ENCODE data around the gene NNMT. TPM values are rescaled to one million over a fixed set of nuclear protein-coding genes. Genes with fewer than 3 reads are reported as not detected.

NNMT gene
- polyA plus RNA-seq, 4 donors = 0.81 to 169 (median 22.7) TPM

GRCh38 chr11:114254571-114255146, 41.5 kb upstream of the NNMT start:
- H3K36me3 ChIP-seq (ENCODE audit: control insufficient read depth in 3 of 3, insufficient read depth in 2 of 3, low read depth in 1 of 3, low read length in 3 of 3) = peaks cover 0 to 9% (median 3%) of the 10 kb centered on the region in 3 donors
- no peaks in the 10 kb centered on the region for H3K9me3 ChIP-seq (ENCODE audit: control insufficient read depth in 2 of 2, insufficient read depth in 1 of 2, low read depth in 1 of 2, low read length in 1 of 2)
- DNase-seq (no peak), FAIRE-seq (no peak)
- H3K4me1 ChIP-seq (ENCODE audit: control insufficient read depth in 3 of 3, insufficient read depth in 2 of 3, low read depth in 1 of 3, low read length in 2 of 3) = peaks cover 0 to 10% (median 0%) of the 10 kb centered on the region in 3 donors
- 93 to 95% (median 95%) methylated on average over 13 to 14 of the region's 14 CpGs for WGBS, 3 donors
- no peak overlapping the region for H3K4me3 ChIP-seq (ENCODE audit: low read depth in 1 of 3, low read length in 3 of 3)
- no peaks in the 10 kb centered on the region for H3K27me3 ChIP-seq (ENCODE audit: control insufficient read depth in 3 of 3, insufficient read depth in 3 of 3, low read length in 3 of 3)
- no peak overlapping the region for H3K27ac ChIP-seq (ENCODE audit: low read depth in 1 of 3, low read length in 2 of 3)

- H3K4me1 ChIP-seq (ENCODE audit: control insufficient read depth in 3 of 3, insufficient read depth in 2 of 3, low read depth in 1 of 3, low read length in 2 of 3) = peaks cover 0 to 10% (median 0%) of the 10 kb centered on the region in 3 donors
Observed at GRCh38 chr11:114255289-114255688, 40.9 kb upstream of the NNMT start.

GRCh38 chr11:114256176-114256966, 39.8 kb upstream of the NNMT start:
- WGBS, 3 donors = 86 to 88% (median 87%) methylated on average over 20 of the region's 20 CpGs
- peak overlapping the region in 1 of 3 donors; percentile 47 for H3K27ac ChIP-seq (ENCODE audit: low read depth in 1 of 3, low read length in 2 of 3)

More at GRCh38 chr11:114255289-114255688, 40.9 kb upstream of the NNMT start:
- DNase-seq = no peak
- peaks cover 0 to 6% (median 3%) of the 10 kb centered on the region in 3 donors for H3K36me3 ChIP-seq (ENCODE audit: control insufficient read depth in 3 of 3, insufficient read depth in 2 of 3, low read depth in 1 of 3, low read length in 3 of 3)
- no peaks in the 10 kb centered on the region for H3K27me3 ChIP-seq (ENCODE audit: control insufficient read depth in 3 of 3, insufficient read depth in 3 of 3, low read length in 3 of 3)
- H3K9me3 ChIP-seq (ENCODE audit: control insufficient read depth in 2 of 2, insufficient read depth in 1 of 2, low read depth in 1 of 2, low read length in 1 of 2) = no peaks in the 10 kb centered on the region
- WGBS, 3 donors = 91 to 93% (median 92%) methylated on average over 11 of the region's 11 CpGs
- H3K27ac ChIP-seq (ENCODE audit: low read depth in 1 of 3, low read length in 2 of 3) = no peak overlapping the region
- H3K4me3 ChIP-seq (ENCODE audit: low read depth in 1 of 3, low read length in 3 of 3) = no peak overlapping the region
- no peak for FAIRE-seq

GRCh38 chr11:114256967-114257286, 39.3 kb upstream of the NNMT start:
- 89 to 94% (median 93%) methylated on average over 10 of the region's 10 CpGs for whole genome bisulfite sequencing, 3 donors
- Histone ChIP-seq H3K36me3 (ENCODE audit: control insufficient read depth in 3 of 3, insufficient read depth in 2 of 3, low read depth in 1 of 3, low read length in 3 of 3) (peaks cover 0 to 4% (median 3%) of the 10 kb centered on the region in 3 donors), H3K4me1 (ENCODE audit: control insufficient read depth in 3 of 3, insufficient read depth in 2 of 3, low read depth in 1 of 3, low read length in 2 of 3) (peaks cover 0 to 10% (median 0%) of the 10 kb centered on the region in 3 donors), H3K27me3 (ENCODE audit: control insufficient read depth in 3 of 3, insufficient read depth in 3 of 3, low read length in 3 of 3) (no peaks in the 10 kb centered on the region), H3K4me3 (ENCODE audit: low read depth in 1 of 3, low read length in 3 of 3) (no peak overlapping the region), H3K9me3 (ENCODE audit: control insufficient read depth in 2 of 2, insufficient read depth in 1 of 2, low read depth in 1 of 2, low read length in 1 of 2) (no peaks in the 10 kb centered on the region), H3K27ac (ENCODE audit: low read depth in 1 of 3, low read length in 2 of 3) (peak overlapping the region in 1 of 3 donors; percentile 47)
- FAIRE-seq = no peak
- DNase-seq = no peak

More at GRCh38 chr11:114256176-114256966, 39.8 kb upstream of the NNMT start:
- Histone ChIP-seq H3K27me3 (ENCODE audit: control insufficient read depth in 3 of 3, insufficient read depth in 3 of 3, low read length in 3 of 3) (no peaks in the 10 kb centered on the region), H3K4me1 (ENCODE audit: control insufficient read depth in 3 of 3, insufficient read depth in 2 of 3, low read depth in 1 of 3, low read length in 2 of 3) (peaks cover 0 to 10% (median 0%) of the 10 kb centered on the region in 3 donors), H3K36me3 (ENCODE audit: control insufficient read depth in 3 of 3, insufficient read depth in 2 of 3, low read depth in 1 of 3, low read length in 3 of 3) (peaks cover 0 to 4% (median 3%) of the 10 kb centered on the region in 3 donors), H3K4me3 (ENCODE audit: low read depth in 1 of 3, low read length in 3 of 3) (no peak overlapping the region), H3K9me3 (ENCODE audit: control insufficient read depth in 2 of 2, insufficient read depth in 1 of 2, low read depth in 1 of 2, low read length in 1 of 2) (no peaks in the 10 kb centered on the region)
- DNase-seq (no peak), FAIRE-seq (no peak)

GRCh38 chr11:114257621-114258558, 38.3 kb upstream of the NNMT start:
- WGBS, 3 donors = 46 to 53% (median 50%) methylated on average over 28 to 29 of the region's 29 CpGs

GRCh38 chr11:114258696-114259095, 37.5 kb upstream of the NNMT start:
- H3K36me3 ChIP-seq (ENCODE audit: control insufficient read depth in 3 of 3, insufficient read depth in 2 of 3, low read depth in 1 of 3, low read length in 3 of 3) = peaks cover 0 to 3% (median 0%) of the 10 kb centered on the region in 3 donors
- H3K27me3 ChIP-seq (ENCODE audit: control insufficient read depth in 3 of 3, insufficient read depth in 3 of 3, low read length in 3 of 3) = no peaks in the 10 kb centered on the region
- H3K4me1 ChIP-seq (ENCODE audit: control insufficient read depth in 3 of 3, insufficient read depth in 2 of 3, low read depth in 1 of 3, low read length in 2 of 3) = peaks cover 0 to 22% (median 0%) of the 10 kb centered on the region in 3 donors
- no peaks in the 10 kb centered on the region for H3K9me3 ChIP-seq (ENCODE audit: control insufficient read depth in 2 of 2, insufficient read depth in 1 of 2, low read depth in 1 of 2, low read length in 1 of 2)
- DNase-seq (no peak), FAIRE-seq (no peak)
- H3K4me3 ChIP-seq (ENCODE audit: low read depth in 1 of 3, low read length in 3 of 3) = no peak overlapping the region
- WGBS, 3 donors = 71 to 91% (median 82%) methylated on average over 7 of the region's 7 CpGs
- H3K27ac ChIP-seq (ENCODE audit: low read depth in 1 of 3, low read length in 2 of 3) = peak overlapping the region in 1 of 3 donors; percentile 57

More at GRCh38 chr11:114257621-114258558, 38.3 kb upstream of the NNMT start:
- Histone ChIP-seq H3K4me3 (ENCODE audit: low read depth in 1 of 3, low read length in 3 of 3) (no peak overlapping the region), H3K27me3 (ENCODE audit: control insufficient read depth in 3 of 3, insufficient read depth in 3 of 3, low read length in 3 of 3) (no peaks in the 10 kb centered on the region), H3K27ac (ENCODE audit: low read depth in 1 of 3, low read length in 2 of 3) (peak overlapping the region in 1 of 3 donors; percentile 57), H3K36me3 (ENCODE audit: control insufficient read depth in 3 of 3, insufficient read depth in 2 of 3, low read depth in 1 of 3, low read length in 3 of 3) (peaks cover 0 to 3% (median 0%) of the 10 kb centered on the region in 3 donors), H3K4me1 (ENCODE audit: control insufficient read depth in 3 of 3, insufficient read depth in 2 of 3, low read depth in 1 of 3, low read length in 2 of 3) (peaks cover 0 to 15% (median 0%) of the 10 kb centered on the region in 3 donors), H3K9me3 (ENCODE audit: control insufficient read depth in 2 of 2, insufficient read depth in 1 of 2, low read depth in 1 of 2, low read length in 1 of 2) (no peaks in the 10 kb centered on the region)
- DNase-seq = peak; percentile 27 to 74
- FAIRE-seq = no peak

- WGBS, 3 donors = 77 to 90% (median 79%) methylated on average over 7 to 10 of the region's 10 CpGs
- Histone ChIP-seq H3K27ac (ENCODE audit: low read depth in 1 of 3, low read length in 2 of 3) (no peak overlapping the region), H3K36me3 (ENCODE audit: control insufficient read depth in 3 of 3, insufficient read depth in 2 of 3, low read depth in 1 of 3, low read length in 3 of 3) (peaks cover 0 to 3% (median 0%) of the 10 kb centered on the region in 3 donors), H3K4me3 (ENCODE audit: low read depth in 1 of 3, low read length in 3 of 3) (no peak overlapping the region), H3K9me3 (ENCODE audit: control insufficient read depth in 2 of 2, insufficient read depth in 1 of 2, low read depth in 1 of 2, low read length in 1 of 2) (no peaks in the 10 kb centered on the region), H3K4me1 (ENCODE audit: control insufficient read depth in 3 of 3, insufficient read depth in 2 of 3, low read depth in 1 of 3, low read length in 2 of 3) (peaks cover 0 to 23% (median 0%) of the 10 kb centered on the region in 3 donors), H3K27me3 (ENCODE audit: control insufficient read depth in 3 of 3, insufficient read depth in 3 of 3, low read length in 3 of 3) (no peaks in the 10 kb centered on the region)
- FAIRE-seq (no peak), DNase-seq (no peak)
Observed at GRCh38 chr11:114259124-114259526, 37.1 kb upstream of the NNMT start.

- Histone ChIP-seq H3K9me3 (ENCODE audit: control insufficient read depth in 2 of 2, insufficient read depth in 1 of 2, low read depth in 1 of 2, low read length in 1 of 2) (no peaks in the 10 kb centered on the region), H3K4me3 (ENCODE audit: low read depth in 1 of 3, low read length in 3 of 3) (no peak overlapping the region), H3K4me1 (ENCODE audit: control insufficient read depth in 3 of 3, insufficient read depth in 2 of 3, low read depth in 1 of 3, low read length in 2 of 3) (peaks cover 0 to 23% (median 0%) of the 10 kb centered on the region in 3 donors), H3K27me3 (ENCODE audit: control insufficient read depth in 3 of 3, insufficient read depth in 3 of 3, low read length in 3 of 3) (no peaks in the 10 kb centered on the region), H3K27ac (ENCODE audit: low read depth in 1 of 3, low read length in 2 of 3) (no peak overlapping the region), H3K36me3 (ENCODE audit: control insufficient read depth in 3 of 3, insufficient read depth in 2 of 3, low read depth in 1 of 3, low read length in 3 of 3) (peaks cover 0 to 3% (median 0%) of the 10 kb centered on the region in 3 donors)
- no peak for FAIRE-seq
- DNase-seq = no peak
- WGBS, 3 donors = 79 to 90% (median 79%) methylated on average over 12 of the region's 12 CpGs
Observed at GRCh38 chr11:114259551-114259983, 36.6 kb upstream of the NNMT start.

Measured in small intestine (tissue), 7 donors.